Neural progenitor cell (in vitro differentiated cells): ENCODE measurements around the gene TMX2. TPM values are rescaled to one million over a fixed set of nuclear protein-coding genes. Genes with fewer than 3 reads are reported as not detected.
A peak's percentile ranks its signal among the peaks of the same experiment; 100 is the strongest.
"Not testable (repeated sequence)": the region's sequence is repeated elsewhere in the genome, so short reads cannot be mapped to it uniquely, and the experiment has no call there.

Source experiments
- DNase-seq: peaks from one replicate; pipeline ENCODE4 v3.0.0-alpha.2; 2016; ENCODE audit warnings: low spot score
- H2AFZ ChIP-seq: fragments of 200-600 bp; sonication (generic); replicated peaks from 2 replicates; pipeline ENCODE4 v1.6.1; 2016; ENCODE audit warnings: antibody characterized with exemption
- H3F3A ChIP-seq: fragments of 200-600 bp; sonication (generic); 2 replicates; pipeline ENCODE4 v1.6.1; 2016; ENCODE audit warnings: antibody characterized with exemption, low read depth
- H3K27ac ChIP-seq: fragments of 200-600 bp; sonication (generic); 2 replicates; pipeline ENCODE4 v1.5.1; 2016; ENCODE audit warnings: mild to moderate bottlenecking
- H3K27me3 ChIP-seq: fragments of 200-600 bp; sonication (generic); 2 replicates; pipeline ENCODE4 v1.6.1; 2016; ENCODE audit warnings: mild to moderate bottlenecking, moderate library complexity
- H3K36me3 ChIP-seq: fragments of 200-600 bp; sonication (generic); 2 replicates; pipeline ENCODE4 v1.5.1; 2016
- H3K4me1 ChIP-seq: fragments of 200-600 bp; sonication (generic); 2 replicates; pipeline ENCODE4 v1.6.1; 2016; ENCODE audit warnings: mixed run types
- H3K4me2 ChIP-seq: fragments of 200-600 bp; sonication (generic); 2 replicates; pipeline ENCODE4 v1.6.1; 2016
- H3K4me3 ChIP-seq: fragments of 200-600 bp; sonication (generic); 2 replicates; pipeline ENCODE4 v1.5.1; 2016
- H3K79me2 ChIP-seq: fragments of 200-600 bp; sonication (generic); 2 replicates; pipeline ENCODE4 v1.6.1; 2016; ENCODE audit warnings: low read depth
- H3K9ac ChIP-seq: fragments of 200-600 bp; sonication (generic); 2 replicates; pipeline ENCODE4 v1.6.1; 2016
- H3K9me3 ChIP-seq: fragments of 200-600 bp; sonication (generic); 2 replicates; pipeline ENCODE4 v1.5.1; 2016; ENCODE audit warnings: low read depth
- H4K20me1 ChIP-seq: fragments of 200-600 bp; sonication (generic); 2 replicates; pipeline ENCODE4 v1.6.1; 2016; ENCODE audit warnings: low read depth
- H3K27ac Mint-ChIP-seq: 3 replicates; pipeline ENCODE4 v1.8.0; 2021; ENCODE audit warnings: mixed read lengths
- H3K27me3 Mint-ChIP-seq: 2 replicates; pipeline ENCODE4 v1.8.0; 2022; ENCODE audit warnings: low read depth, mild to moderate bottlenecking, inconsistent platforms, moderate library complexity, mixed read lengths; ENCODE audit not compliant: insufficient read depth
- H3K36me3 Mint-ChIP-seq: 3 replicates; pipeline ENCODE4 v1.8.0; 2021; ENCODE audit warnings: mixed read lengths
- H3K4me1 Mint-ChIP-seq: 3 replicates; pipeline ENCODE4 v1.8.0; 2021; ENCODE audit warnings: mixed read lengths
- H3K4me3 Mint-ChIP-seq: 3 replicates; pipeline ENCODE4 v1.8.0; 2021; ENCODE audit warnings: mild to moderate bottlenecking, moderate library complexity, mixed read lengths
- H3K9me3 Mint-ChIP-seq: 3 replicates; pipeline ENCODE4 v1.8.0; 2020; ENCODE audit warnings: mixed read lengths
- CTCF ChIP-seq: fragments of 200-600 bp; sonication (generic); IDR thresholded peaks from 2 replicates; pipeline ENCODE4 v1.5.1; 2017; ENCODE audit warnings: antibody characterized with exemption, mild to moderate bottlenecking
- EZH2 ChIP-seq: fragments of 200-600 bp; sonication (generic); IDR thresholded peaks from 2 replicates; pipeline ENCODE4 v1.6.1; 2017; ENCODE audit warnings: antibody characterized with exemption, mild to moderate bottlenecking, moderate library complexity
- EZH2phosphoT487 ChIP-seq: fragments of 200-600 bp; sonication (generic); IDR thresholded peaks from 2 replicates; pipeline ENCODE4 v1.6.1; 2017; ENCODE audit warnings: antibody characterized with exemption
- total RNA-seq: library from RNA; depleted of rRNA; stranded (reverse); fragments of >200 nt; gene quantifications from 2 replicates; pipeline ENCODE4 v1.2.3, GENCODE V29; 2015; ENCODE audit warnings: low replicate concordance

Gene TMX2
- total RNA-seq, 1 donor from 2014 or later = 66.5 TPM

GRCh38 chr11:57709802-57710367 lies 2.5 kb upstream of the TMX2 start:
- no peak for DNase-seq
- Histone ChIP-seq H3K4me1 (peaks cover 12% of the 10 kb centered on the region), H3K9ac (no peak overlapping the region), H2AFZ (no peak overlapping the region), H3K27ac (no peak overlapping the region), H3F3A (peaks cover 14% of the 10 kb centered on the region), H3K36me3 (no peaks in the 10 kb centered on the region), H3K79me2 (peaks cover 69% of the 10 kb centered on the region), H3K9me3 (no peaks in the 10 kb centered on the region), H3K27me3 (no peaks in the 10 kb centered on the region), H3K4me3 (no peak overlapping the region), H3K4me2 (no peak overlapping the region), H4K20me1 (peaks cover 15% of the 10 kb centered on the region)
- H3K4me1 Mint-ChIP-seq = peaks cover 24% of the 10 kb centered on the region
- no peak overlapping the region for H3K27ac Mint-ChIP-seq
- peaks cover 7% of the 10 kb centered on the region for H3K36me3 Mint-ChIP-seq
- no peaks in the 10 kb centered on the region for H3K9me3 Mint-ChIP-seq
- no peak overlapping the region for H3K4me3 Mint-ChIP-seq
- H3K27me3 Mint-ChIP-seq = peaks cover 2% of the 10 kb centered on the region
- TF ChIP-seq CTCF (no peak), EZH2phosphoT487 (no peak), EZH2 (no peak)

- TF ChIP-seq EZH2phosphoT487 = no peak
- TF ChIP-seq CTCF = no peak
- no peak for TF ChIP-seq EZH2
- peak within 1 kb of the TSS; percentile 98 for H3K4me3 ChIP-seq
- peak within 1 kb of the TSS; percentile 91 for H3K27ac Mint-ChIP-seq
- peak; percentile 96 for DNase-seq
- peak within 1 kb of the TSS; percentile 93 for H2AFZ ChIP-seq
- H3K9ac ChIP-seq = peak within 1 kb of the TSS; percentile 91
- H4K20me1 ChIP-seq = peaks cover 15% of the 10 kb centered on the region
- H3K9me3 Mint-ChIP-seq = peaks cover 4% of the 10 kb centered on the region
- no peaks in the 10 kb centered on the region for H3K9me3 ChIP-seq
- H3K27ac ChIP-seq = peak within 1 kb of the TSS; percentile 95
- no peaks in the 10 kb centered on the region for H3K36me3 ChIP-seq
- peaks cover 24% of the 10 kb centered on the region for H3K4me1 Mint-ChIP-seq
- H3K36me3 Mint-ChIP-seq = peaks cover 9% of the 10 kb centered on the region
- H3K4me1 ChIP-seq = peaks cover 12% of the 10 kb centered on the region
- peak within 1 kb of the TSS; percentile 97 for H3K4me2 ChIP-seq
- H3F3A ChIP-seq = peaks cover 12% of the 10 kb centered on the region
- no peaks in the 10 kb centered on the region for H3K27me3 ChIP-seq
- peak within 1 kb of the TSS; percentile 99 for H3K4me3 Mint-ChIP-seq
- H3K79me2 ChIP-seq = peaks cover 69% of the 10 kb centered on the region
- peaks cover 2% of the 10 kb centered on the region for H3K27me3 Mint-ChIP-seq
These were observed 758 bp upstream of the TMX2 start, which contains the start of gene MED19 for GRCh38 chr11:57711414-57712255. Gene MED19, minus strand, starts transcription at chr11:57712215. Its CDS starts 36 bp downstream, at chr11:57712179.

GRCh38 chr11:57713835-57714234 lies 1.4 kb downstream of the TMX2 start:
- no peak overlapping the region for H3K9ac ChIP-seq
- peaks cover 2% of the 10 kb centered on the region for H3K27me3 Mint-ChIP-seq

GRCh38 chr11:57716726-57717125 lies 4.3 kb downstream of the TMX2 start:
- Mint-ChIP-seq H3K4me1 (peaks cover 15% of the 10 kb centered on the region), H3K36me3 (peaks cover 18% of the 10 kb centered on the region)
- H3K4me2 ChIP-seq, H3K27me3 ChIP-seq, H3K27ac ChIP-seq, H3F3A ChIP-seq, H3K4me3 ChIP-seq, H3K27ac Mint-ChIP-seq, H3K9me3 Mint-ChIP-seq, H3K9ac ChIP-seq, H3K4me1 ChIP-seq, H3K27me3 Mint-ChIP-seq, H3K9me3 ChIP-seq, H3K36me3 ChIP-seq, H2AFZ ChIP-seq, DNase-seq, H3K4me3 Mint-ChIP-seq, H4K20me1 ChIP-seq: not testable (repeated sequence)
- peaks cover 73% of the 10 kb centered on the region for H3K79me2 ChIP-seq

More at GRCh38 chr11:57713835-57714234, 1.4 kb downstream of the TMX2 start:
- Histone ChIP-seq H3K36me3 (no peaks in the 10 kb centered on the region), H3K79me2 (peaks cover 64% of the 10 kb centered on the region), H3K27ac (no peak overlapping the region), H4K20me1 (peaks cover 15% of the 10 kb centered on the region), H2AFZ (no peak overlapping the region), H3K27me3 (no peaks in the 10 kb centered on the region), H3K9me3 (no peaks in the 10 kb centered on the region), H3F3A (peaks cover 12% of the 10 kb centered on the region), H3K4me2 (peak overlapping the region; percentile 97), H3K4me3 (peak overlapping the region; percentile 98), H3K4me1 (peaks cover 12% of the 10 kb centered on the region)
- Mint-ChIP-seq H3K36me3 (peaks cover 16% of the 10 kb centered on the region), H3K27ac (no peak overlapping the region), H3K4me3 (peak overlapping the region; percentile 99), H3K9me3 (peaks cover 9% of the 10 kb centered on the region), H3K4me1 (peaks cover 24% of the 10 kb centered on the region)
- TF ChIP-seq EZH2 (no peak), EZH2phosphoT487 (no peak), CTCF (no peak)
- no peak for DNase-seq
